ENCODE data around the gene FEZF2.

The FEZF2 gene

DNA sequence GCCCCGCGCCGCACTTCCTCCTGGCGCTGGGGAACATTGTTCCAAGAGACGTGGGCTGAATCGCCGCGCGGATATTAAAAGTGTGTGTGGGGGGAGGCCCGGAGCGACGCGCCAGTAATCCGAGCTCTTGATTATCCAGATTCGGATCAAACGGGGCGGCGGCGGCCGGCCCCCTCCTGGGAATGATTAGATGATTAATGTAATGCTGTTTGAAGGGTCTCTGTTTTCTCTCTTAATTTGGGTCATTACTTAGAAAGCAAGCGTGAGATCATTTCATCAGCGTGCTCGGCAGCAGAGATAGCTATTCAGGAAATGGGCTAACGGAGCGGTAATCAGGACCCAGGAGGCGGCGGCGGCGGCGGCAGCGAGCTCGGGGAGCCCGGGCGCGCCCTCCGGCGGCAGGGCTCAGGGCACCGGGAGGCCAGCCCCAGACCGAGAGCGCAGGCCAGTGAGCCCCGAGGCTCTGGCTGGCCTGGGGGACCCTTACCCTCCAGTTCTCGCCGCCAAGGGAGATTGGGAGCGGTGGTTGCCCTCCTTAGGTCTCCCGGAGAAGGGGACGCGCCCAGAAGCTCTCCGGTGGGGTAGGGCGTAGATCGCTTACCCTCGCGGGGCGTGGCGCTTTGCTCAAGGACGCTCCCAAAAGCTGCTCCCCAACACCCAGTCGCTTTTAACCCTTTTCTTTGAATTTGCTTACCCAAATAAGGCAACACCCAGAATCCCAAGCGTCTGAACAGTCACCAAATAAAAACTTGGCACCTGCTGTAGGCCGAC lies 4.5 kb downstream of the FEZF2 start:
- TF ChIP-seq, protein P1, sequence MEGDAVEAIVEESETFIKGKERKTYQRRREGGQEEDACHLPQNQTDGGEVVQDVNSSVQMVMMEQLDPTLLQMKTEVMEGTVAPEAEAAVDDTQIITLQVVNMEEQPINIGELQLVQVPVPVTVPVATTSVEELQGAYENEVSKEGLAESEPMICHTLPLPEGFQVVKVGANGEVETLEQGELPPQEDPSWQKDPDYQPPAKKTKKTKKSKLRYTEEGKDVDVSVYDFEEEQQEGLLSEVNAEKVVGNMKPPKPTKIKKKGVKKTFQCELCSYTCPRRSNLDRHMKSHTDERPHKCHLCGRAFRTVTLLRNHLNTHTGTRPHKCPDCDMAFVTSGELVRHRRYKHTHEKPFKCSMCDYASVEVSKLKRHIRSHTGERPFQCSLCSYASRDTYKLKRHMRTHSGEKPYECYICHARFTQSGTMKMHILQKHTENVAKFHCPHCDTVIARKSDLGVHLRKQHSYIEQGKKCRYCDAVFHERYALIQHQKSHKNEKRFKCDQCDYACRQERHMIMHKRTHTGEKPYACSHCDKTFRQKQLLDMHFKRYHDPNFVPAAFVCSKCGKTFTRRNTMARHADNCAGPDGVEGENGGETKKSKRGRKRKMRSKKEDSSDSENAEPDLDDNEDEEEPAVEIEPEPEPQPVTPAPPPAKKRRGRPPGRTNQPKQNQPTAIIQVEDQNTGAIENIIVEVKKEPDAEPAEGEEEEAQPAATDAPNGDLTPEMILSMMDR (conservative IDR thresholded peaks at IDR 0.05; ENCODE audit: low read depth, low read length) = no peak
- no peak for DNase-seq (ENCODE audit: low read depth)
- H3K4me3 ChIP-seq (ENCODE audit: low read length) = no peak overlapping the region

DNA sequence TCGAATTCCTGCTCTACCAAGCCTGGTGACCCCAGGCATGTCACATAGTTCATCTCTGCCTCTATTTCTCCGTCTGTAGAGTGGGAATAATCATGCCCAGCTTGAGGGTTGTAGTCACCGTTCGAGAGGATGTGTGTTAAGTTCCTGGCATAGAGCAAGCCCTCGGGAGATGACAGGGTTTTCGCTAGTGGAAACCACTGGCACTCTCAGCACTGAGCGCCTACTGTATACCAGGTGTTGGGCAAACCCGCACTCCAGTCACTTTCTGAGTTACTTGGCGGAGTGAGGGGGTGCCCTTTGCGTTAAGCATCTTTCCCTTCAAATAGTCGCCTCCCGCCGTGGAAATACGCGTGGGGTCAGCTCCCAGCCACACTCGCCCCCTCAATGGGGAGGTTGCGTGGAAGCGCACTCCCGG lies 5.1 kb downstream of the FEZF2 start:
- TF ChIP-seq, protein P1 (conservative IDR thresholded peaks at IDR 0.05; ENCODE audit: low read depth, low read length) = no peak
- H3K4me3 ChIP-seq (ENCODE audit: low read length) = no peak overlapping the region
- no peak for DNase-seq (ENCODE audit: low read depth)

GRCh38 chr3:62367763-62368195 lies 5.6 kb downstream of the FEZF2 start:
- TF ChIP-seq, protein P1 (conservative IDR thresholded peaks at IDR 0.05; ENCODE audit: low read depth, low read length) = no peak

DNA sequence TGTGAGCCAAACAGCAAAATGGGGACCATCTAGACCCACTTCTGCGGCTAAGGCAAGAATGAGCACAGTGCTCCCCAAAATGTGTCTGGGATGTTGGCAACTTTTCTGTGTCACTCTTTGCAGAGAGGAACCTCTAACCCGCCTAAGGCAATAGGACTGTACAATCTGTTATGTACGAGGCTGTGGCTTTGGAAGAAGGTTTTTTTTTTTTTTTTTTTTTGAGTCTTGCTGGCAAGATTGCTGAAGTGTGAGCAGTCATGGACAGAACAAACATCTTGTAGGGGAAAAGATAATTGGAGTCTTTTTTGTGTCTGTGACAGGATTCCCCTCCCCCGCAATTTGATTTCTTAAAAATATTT lies 7.2 kb downstream of the FEZF2 start:
- DNase-seq (ENCODE audit: low read depth) = no peak
- H3K4me3 ChIP-seq (ENCODE audit: low read length) = no peak overlapping the region
- TF ChIP-seq, protein P1 (conservative IDR thresholded peaks at IDR 0.05; ENCODE audit: low read depth, low read length) = no peak

More at GRCh38 chr3:62367763-62368195, 5.6 kb downstream of the FEZF2 start:
- no peak overlapping the region for H3K4me3 ChIP-seq (ENCODE audit: low read length)
- no peak for DNase-seq (ENCODE audit: low read depth)

- no peak for DNase-seq (ENCODE audit: low read depth)
- TF ChIP-seq, protein P1 (conservative IDR thresholded peaks at IDR 0.05; ENCODE audit: low read depth, low read length) = no peak
- no peak overlapping the region for H3K4me3 ChIP-seq (ENCODE audit: low read length)
Observed at GRCh38 chr3:62365391-62366125, 7.8 kb downstream of the FEZF2 start.

- no peak for DNase-seq (ENCODE audit: low read depth)
- TF ChIP-seq, protein P1 (conservative IDR thresholded peaks at IDR 0.05; ENCODE audit: low read depth, low read length) = no peak
- no peak overlapping the region for H3K4me3 ChIP-seq (ENCODE audit: low read length)
Observed at GRCh38 chr3:62364191-62364590, 9.2 kb downstream of the FEZF2 start.

Data from retinal pigment epithelial cell (primary cell).